Measurements from ENCODE around the gene PPARD. TPM values are rescaled to one million over a fixed set of nuclear protein-coding genes. Genes with fewer than 3 reads are reported as not detected.

Gene PPARD
- total RNA-seq, 6 experiments from 2014 or later = 39.0 to 46.4 (median 41.2) TPM

- Mint-ChIP-seq H3K36me3 (ENCODE audit: low read depth) (no peaks in the 10 kb centered on the region), H3K27ac (no peak overlapping the region), H3K27me3 (ENCODE audit: insufficient read depth) (peaks cover 2% of the 10 kb centered on the region; the same call in 1 of the 2 replicates), H3K4me3 (no peak overlapping the region), H3K9me3 (no peaks in the 10 kb centered on the region), H3K4me1 (ENCODE audit: low read depth) (peaks cover 19% of the 10 kb centered on the region)
- TF ChIP-seq, protein P1, sequence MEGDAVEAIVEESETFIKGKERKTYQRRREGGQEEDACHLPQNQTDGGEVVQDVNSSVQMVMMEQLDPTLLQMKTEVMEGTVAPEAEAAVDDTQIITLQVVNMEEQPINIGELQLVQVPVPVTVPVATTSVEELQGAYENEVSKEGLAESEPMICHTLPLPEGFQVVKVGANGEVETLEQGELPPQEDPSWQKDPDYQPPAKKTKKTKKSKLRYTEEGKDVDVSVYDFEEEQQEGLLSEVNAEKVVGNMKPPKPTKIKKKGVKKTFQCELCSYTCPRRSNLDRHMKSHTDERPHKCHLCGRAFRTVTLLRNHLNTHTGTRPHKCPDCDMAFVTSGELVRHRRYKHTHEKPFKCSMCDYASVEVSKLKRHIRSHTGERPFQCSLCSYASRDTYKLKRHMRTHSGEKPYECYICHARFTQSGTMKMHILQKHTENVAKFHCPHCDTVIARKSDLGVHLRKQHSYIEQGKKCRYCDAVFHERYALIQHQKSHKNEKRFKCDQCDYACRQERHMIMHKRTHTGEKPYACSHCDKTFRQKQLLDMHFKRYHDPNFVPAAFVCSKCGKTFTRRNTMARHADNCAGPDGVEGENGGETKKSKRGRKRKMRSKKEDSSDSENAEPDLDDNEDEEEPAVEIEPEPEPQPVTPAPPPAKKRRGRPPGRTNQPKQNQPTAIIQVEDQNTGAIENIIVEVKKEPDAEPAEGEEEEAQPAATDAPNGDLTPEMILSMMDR (IDR thresholded peaks at IDR 0.05) = no peak
- DNase-seq = no peak
Measured at GRCh38 chr6:35402856-35403191, 60.5 kb downstream of the PPARD start.

DNA sequence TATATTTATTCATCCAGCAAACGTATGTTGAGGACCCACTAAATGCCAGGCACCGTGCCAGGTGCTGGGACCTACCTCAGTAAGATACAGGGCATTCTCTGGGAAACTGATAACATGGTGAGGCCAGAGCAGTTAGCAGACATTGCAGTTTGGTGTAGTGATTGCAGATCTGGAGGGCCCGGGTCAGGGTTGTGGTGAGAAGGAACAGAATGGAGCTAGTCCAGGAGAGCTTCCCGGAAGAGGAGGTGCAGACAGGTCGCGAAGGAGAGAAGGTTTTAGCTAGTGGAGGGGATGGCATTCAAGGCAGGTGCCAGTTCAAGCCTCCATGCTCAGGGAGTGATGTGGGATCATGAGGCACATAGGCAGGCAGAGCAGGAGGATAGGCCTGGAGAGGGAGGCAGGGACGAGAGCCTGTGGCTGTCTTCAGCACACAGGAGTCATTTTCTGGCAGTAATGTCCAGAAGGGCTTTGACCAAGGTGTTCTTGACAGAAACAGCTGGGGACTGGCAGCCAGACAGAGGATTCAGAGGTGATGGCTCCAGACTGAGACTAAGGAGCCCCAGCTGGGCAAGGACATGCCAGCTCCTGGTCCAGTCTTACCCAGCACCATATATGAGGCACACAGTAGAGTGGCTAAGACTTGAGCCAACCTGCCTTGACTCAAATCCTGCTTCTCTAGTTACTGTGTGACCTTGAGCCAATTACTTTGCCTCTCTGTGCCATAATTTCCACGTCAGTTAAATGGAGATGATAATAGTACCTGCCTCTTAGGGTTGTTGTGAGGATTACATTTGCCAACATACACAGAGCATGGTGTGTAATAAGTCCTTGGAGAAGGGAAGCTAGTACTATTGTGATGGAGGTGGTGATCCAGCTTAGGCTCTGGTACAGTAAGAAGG, 61.4 kb downstream of the PPARD start:
- Mint-ChIP-seq H3K9me3 (no peaks in the 10 kb centered on the region), H3K36me3 (ENCODE audit: low read depth) (no peaks in the 10 kb centered on the region), H3K4me1 (ENCODE audit: low read depth) (peaks cover 19% of the 10 kb centered on the region), H3K4me3 (no peak overlapping the region), H3K27me3 (ENCODE audit: insufficient read depth) (peaks cover 2% of the 10 kb centered on the region; the same call in 1 of the 2 replicates), H3K27ac (peak overlapping the region; percentile 8; the same call in 1 of the 2 replicates)
- TF ChIP-seq, protein P1 (IDR thresholded peaks at IDR 0.05) = no peak
- DNase-seq = no peak

DNA sequence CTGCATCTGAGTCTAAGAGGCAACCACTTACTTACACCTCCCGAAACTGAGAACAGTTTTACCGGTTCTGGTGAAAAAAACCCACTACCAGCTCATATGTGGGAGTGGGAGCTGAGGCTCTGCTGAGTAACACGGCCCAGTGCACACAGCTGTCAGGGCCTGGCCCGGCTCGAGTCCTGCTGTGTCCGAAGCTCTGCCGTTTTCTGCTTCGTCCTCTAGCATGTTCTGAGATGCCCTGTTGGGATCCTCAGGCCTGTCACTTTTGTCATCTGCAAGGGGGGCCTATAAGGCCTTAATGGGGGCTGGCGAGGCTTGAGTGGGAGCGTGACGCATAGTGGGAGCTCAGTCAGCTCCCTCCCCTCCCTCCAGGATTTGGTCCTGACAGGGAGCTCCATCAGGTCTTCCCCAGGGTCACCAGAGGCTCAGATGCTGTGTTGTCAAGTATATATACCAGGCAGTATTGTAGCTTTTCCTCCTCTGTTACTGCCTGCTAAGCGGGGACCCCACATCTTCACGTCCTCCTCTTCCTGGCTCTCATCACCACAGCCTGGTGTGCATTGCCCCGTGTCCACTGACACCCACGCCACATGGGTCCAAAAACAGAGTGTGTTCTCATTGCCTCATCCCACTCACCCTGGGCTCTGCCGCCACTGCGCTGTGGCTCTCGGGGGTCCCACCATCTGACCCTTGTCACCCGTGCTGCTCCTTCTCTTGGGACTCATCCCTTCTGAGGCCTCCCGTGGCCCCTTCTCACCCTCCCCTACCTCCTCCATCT, 64.5 kb downstream of the PPARD start:
- H3K4me1 Mint-ChIP-seq (ENCODE audit: low read depth) = peaks cover 18% of the 10 kb centered on the region
- H3K36me3 Mint-ChIP-seq (ENCODE audit: low read depth) = no peaks in the 10 kb centered on the region
- H3K9me3 Mint-ChIP-seq = no peaks in the 10 kb centered on the region
- TF ChIP-seq, protein P1 (IDR thresholded peaks at IDR 0.05) = no peak
- H3K4me3 Mint-ChIP-seq = no peak overlapping the region
- H3K27ac Mint-ChIP-seq = no peak overlapping the region; the same call in 1 of the 2 replicates
- no peak for DNase-seq
- peaks cover 5% of the 10 kb centered on the region for H3K27me3 Mint-ChIP-seq (ENCODE audit: insufficient read depth)

- H3K4me3 Mint-ChIP-seq = no peak overlapping the region
- H3K4me1 Mint-ChIP-seq (ENCODE audit: low read depth) = peaks cover 14% of the 10 kb centered on the region
- H3K9me3 Mint-ChIP-seq = no peaks in the 10 kb centered on the region
- TF ChIP-seq, protein P1 (IDR thresholded peaks at IDR 0.05) = no peak
- peaks cover 3% of the 10 kb centered on the region for H3K27me3 Mint-ChIP-seq (ENCODE audit: insufficient read depth)
- H3K27ac Mint-ChIP-seq = no peak overlapping the region; the same call in 1 of the 2 replicates
- DNase-seq = no peak
- peaks cover 10% of the 10 kb centered on the region; the same call in 1 of the 2 replicates for H3K36me3 Mint-ChIP-seq (ENCODE audit: low read depth)
Measured at GRCh38 chr6:35409245-35409644, 66.9 kb downstream of the PPARD start.

DNA sequence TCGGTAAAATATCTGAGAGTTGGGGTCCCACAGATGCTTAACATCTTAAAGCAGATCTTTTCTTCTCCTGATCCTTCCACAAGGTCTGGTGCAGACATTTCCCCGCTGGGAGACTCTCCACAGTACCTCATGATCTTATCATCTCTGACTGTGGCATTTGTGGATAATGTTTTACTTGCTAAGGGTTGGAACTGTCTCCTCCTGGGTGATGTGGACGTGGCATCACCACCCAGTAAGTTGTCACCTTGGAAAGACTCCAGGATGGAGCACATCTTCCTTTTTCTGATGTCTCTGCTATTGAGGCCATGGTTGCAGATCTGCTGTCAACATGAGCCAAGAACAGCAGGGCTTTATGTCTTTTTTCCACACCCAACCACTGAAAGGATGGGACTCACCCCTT, 67.8 kb downstream of the PPARD start:
- no peaks in the 10 kb centered on the region for H3K9me3 Mint-ChIP-seq
- H3K27ac Mint-ChIP-seq = no peak overlapping the region
- TF ChIP-seq, protein P1 (IDR thresholded peaks at IDR 0.05) = no peak
- peaks cover 23% of the 10 kb centered on the region for H3K4me1 Mint-ChIP-seq (ENCODE audit: low read depth)
- H3K27me3 Mint-ChIP-seq (ENCODE audit: insufficient read depth) = peaks cover 3% of the 10 kb centered on the region
- H3K36me3 Mint-ChIP-seq (ENCODE audit: low read depth) = peaks cover 10% of the 10 kb centered on the region; the same call in 1 of the 2 replicates
- DNase-seq = no peak
- no peak overlapping the region for H3K4me3 Mint-ChIP-seq

Data from HFFc6 (cell line).